ENCODE results near the gene RCBTB1. TPM values are rescaled to one million over a fixed set of nuclear protein-coding genes. Genes with fewer than 3 reads are reported as not detected.
"Not testable (repeated sequence)": the region's sequence is repeated elsewhere in the genome, so short reads cannot be mapped to it uniquely, and the experiment has no call there.

The RCBTB1 gene
- total and polyA plus RNA-seq, 10 donors: 10.0 to 30.9 (median 25.5) TPM

DNA sequence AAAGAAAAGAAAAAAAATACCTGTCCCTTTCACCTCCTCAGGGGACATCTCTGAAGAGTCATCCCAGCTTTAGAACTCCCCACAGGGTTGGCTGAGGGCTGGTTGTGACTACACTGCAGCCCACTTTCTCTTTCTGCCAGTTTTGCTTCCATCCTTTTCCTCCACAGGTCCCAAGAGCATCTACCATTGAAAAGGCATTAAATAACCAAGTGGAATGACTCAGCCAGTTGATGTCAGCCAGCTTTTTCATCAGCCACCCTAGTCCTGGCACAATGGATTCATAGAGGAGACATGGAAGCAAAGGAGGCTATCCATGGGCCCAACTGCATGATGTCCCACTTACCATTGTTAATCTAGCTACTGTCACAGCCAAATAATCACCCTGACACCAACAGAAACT lies 9.2 kb upstream of the RCBTB1 start:
- no peak for DNase-seq
- Histone ChIP-seq H3K27ac (no peak overlapping the region), H3K27me3 (replicated peaks in 1 of 7) (no peaks in the 10 kb centered on the region), H3K36me3 (no peaks in the 10 kb centered on the region), H3K9me3 (no peaks in the 10 kb centered on the region), H3K4me1 (no peaks in the 10 kb centered on the region), H3K4me3 (no peak overlapping the region)
- intact Hi-C loops (cut with DNase I; ENCODE audit: low total_unique reads): no loop called here
- no peak for TF ChIP-seq POLR2AphosphoS5 (IDR thresholded peaks at IDR 0.05)
- TF ChIP-seq, protein P1, sequence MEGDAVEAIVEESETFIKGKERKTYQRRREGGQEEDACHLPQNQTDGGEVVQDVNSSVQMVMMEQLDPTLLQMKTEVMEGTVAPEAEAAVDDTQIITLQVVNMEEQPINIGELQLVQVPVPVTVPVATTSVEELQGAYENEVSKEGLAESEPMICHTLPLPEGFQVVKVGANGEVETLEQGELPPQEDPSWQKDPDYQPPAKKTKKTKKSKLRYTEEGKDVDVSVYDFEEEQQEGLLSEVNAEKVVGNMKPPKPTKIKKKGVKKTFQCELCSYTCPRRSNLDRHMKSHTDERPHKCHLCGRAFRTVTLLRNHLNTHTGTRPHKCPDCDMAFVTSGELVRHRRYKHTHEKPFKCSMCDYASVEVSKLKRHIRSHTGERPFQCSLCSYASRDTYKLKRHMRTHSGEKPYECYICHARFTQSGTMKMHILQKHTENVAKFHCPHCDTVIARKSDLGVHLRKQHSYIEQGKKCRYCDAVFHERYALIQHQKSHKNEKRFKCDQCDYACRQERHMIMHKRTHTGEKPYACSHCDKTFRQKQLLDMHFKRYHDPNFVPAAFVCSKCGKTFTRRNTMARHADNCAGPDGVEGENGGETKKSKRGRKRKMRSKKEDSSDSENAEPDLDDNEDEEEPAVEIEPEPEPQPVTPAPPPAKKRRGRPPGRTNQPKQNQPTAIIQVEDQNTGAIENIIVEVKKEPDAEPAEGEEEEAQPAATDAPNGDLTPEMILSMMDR (IDR thresholded peaks at IDR 0.05 in 8 of 11, conservative IDR thresholded peaks at IDR 0.05 in 3 of 11): no peak
- TF ChIP-seq POLR2A (IDR thresholded peaks at IDR 0.05): no peak

DNA sequence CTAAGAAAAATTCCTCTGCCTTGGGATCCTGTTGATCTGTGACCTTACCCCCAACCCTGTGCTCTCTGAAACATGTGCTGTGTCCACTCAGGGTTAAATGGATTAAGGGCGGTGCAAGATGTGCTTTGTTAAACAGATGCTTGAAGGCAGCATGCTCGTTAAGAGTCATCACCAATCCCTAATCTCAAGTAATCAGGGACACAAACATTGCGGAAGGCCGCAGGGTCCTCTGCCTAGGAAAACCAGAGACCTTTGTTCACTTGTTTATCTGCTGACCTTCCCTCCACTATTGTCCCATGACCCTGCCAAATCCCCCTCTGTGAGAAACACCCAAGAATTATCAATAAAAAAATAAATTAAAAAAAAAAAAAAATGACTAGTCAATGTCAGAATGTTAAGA lies 8.5 kb upstream of the RCBTB1 start:
- H3K27ac ChIP-seq; intact Hi-C loops (cut with DNase I; ENCODE audit: low total_unique reads); DNase-seq; H3K4me3 ChIP-seq; H3K4me1 ChIP-seq; H3K27me3 ChIP-seq (replicated peaks in 1 of 7); H3K9me3 ChIP-seq; H3K36me3 ChIP-seq: not testable (repeated sequence)
- 89 to 100% (median 90%) methylated on average over 2 to 3 of the region's 4 CpGs for WGBS, 5 donors

DNA sequence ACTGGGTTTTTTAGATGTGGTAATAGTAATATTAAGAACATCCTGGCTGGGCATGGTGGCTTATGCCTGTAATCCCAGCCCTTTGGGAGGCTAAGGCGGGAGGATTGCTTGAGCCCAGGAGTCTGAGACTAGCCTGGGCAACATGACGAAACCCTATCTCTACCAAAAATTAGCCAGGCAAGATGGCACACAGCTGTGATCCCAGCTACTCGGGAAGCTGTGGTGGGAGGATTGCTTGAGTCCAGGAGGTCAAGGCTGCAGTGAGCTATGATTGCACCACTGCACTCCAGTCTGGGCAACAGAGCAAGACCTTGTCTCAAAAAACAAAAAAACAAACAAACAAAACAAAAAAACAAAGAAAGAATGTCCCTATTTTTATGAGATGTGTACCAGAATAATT lies 5.4 kb upstream of the RCBTB1 start:
- H3K4me1 ChIP-seq; H3K36me3 ChIP-seq; intact Hi-C loops (cut with DNase I; ENCODE audit: low total_unique reads); H3K27ac ChIP-seq; H3K27me3 ChIP-seq (replicated peaks in 1 of 7); H3K9me3 ChIP-seq; DNase-seq; H3K4me3 ChIP-seq: not testable (repeated sequence)
- WGBS, 5 donors: 73 to 91% (median 86%) methylated on average over 3 of the region's 3 CpGs

DNA sequence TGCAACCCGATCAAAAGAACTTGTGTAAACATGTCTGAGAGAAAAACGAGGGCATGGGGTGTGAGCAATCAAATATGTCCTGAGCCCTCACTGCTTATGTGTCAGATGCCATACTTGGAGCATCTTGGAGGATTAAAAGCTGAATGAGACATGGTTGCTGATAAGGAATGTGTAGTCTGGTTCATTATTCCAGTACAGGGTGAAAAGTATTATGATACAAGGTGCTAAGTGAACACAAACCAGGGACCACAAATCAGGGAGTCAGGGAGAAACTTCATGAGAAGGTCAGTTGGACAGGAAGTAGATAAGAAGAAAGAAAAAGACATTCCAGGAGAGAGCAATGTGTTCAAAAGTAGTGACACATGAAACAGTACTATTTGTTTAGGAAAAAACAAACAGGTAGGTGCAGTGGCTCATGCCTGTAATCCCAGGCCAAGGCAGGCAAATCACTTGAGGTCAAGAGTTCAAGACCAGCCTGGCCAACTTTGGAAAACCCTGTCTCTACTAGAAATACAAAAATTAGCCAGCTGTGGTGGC lies 2.0 kb upstream of the RCBTB1 start:
- H3K27me3 ChIP-seq (replicated peaks in 1 of 7): no peaks in the 10 kb centered on the region
- no peak overlapping the region for H3K4me3 ChIP-seq
- H3K36me3 ChIP-seq: peaks cover 0 to 2% (median 0%) of the 10 kb centered on the region in 6 donors
- WGBS, 5 donors: 63 to 79% (median 77%) methylated on average over 2 of the region's 2 CpGs
- H3K4me1 ChIP-seq: peaks cover 5 to 29% (median 21%) of the 10 kb centered on the region in 6 donors
- TF ChIP-seq POLR2A (IDR thresholded peaks at IDR 0.05) (no peak), POLR2AphosphoS5 (IDR thresholded peaks at IDR 0.05) (no peak)
- TF ChIP-seq, protein P1 (IDR thresholded peaks at IDR 0.05 in 8 of 11, conservative IDR thresholded peaks at IDR 0.05 in 3 of 11): no peak
- intact Hi-C loops (cut with DNase I; ENCODE audit: low total_unique reads): no loop called here
- no peaks in the 10 kb centered on the region for H3K9me3 ChIP-seq
- no peak for DNase-seq
- no peak overlapping the region for H3K27ac ChIP-seq

DNA sequence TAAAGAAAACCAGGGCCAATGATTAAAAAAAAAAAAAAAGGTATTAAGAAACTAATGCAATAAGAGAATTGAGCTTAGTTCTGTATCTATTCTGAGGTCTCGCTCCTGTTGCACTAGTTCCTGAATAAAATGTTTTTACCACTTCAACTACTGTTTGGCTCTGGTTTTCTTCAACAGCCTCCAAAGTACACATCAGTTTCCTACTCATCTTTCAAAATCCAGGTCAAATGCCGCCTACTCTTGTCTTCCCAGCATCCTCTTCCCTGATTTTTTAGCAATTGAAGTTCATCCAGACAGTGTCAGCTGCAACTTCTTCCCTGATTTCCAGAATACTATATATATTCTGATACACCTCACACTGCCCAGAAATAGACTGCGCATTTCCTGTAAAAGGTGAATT lies 1.4 kb upstream of the RCBTB1 start:
- Histone ChIP-seq H3K9me3 (no peaks in the 10 kb centered on the region), H3K4me3 (no peak overlapping the region), H3K27me3 (replicated peaks in 1 of 7) (no peaks in the 10 kb centered on the region), H3K36me3 (peaks cover 0 to 8% (median 0%) of the 10 kb centered on the region in 6 donors), H3K4me1 (peaks cover 5 to 34% (median 21%) of the 10 kb centered on the region in 6 donors), H3K27ac (no peak overlapping the region)
- WGBS, 5 donors: 90 to 98% (median 95%) methylated on average over 3 of the region's 3 CpGs
- TF ChIP-seq, protein P1 (IDR thresholded peaks at IDR 0.05 in 8 of 11, conservative IDR thresholded peaks at IDR 0.05 in 3 of 11): no peak
- no peak for TF ChIP-seq POLR2A (IDR thresholded peaks at IDR 0.05)
- TF ChIP-seq POLR2AphosphoS5 (IDR thresholded peaks at IDR 0.05): no peak
- intact Hi-C loops (cut with DNase I; ENCODE audit: low total_unique reads): no loop called here
- no peak for DNase-seq
